Measurements from ENCODE around the gene ARF6.

DNA sequence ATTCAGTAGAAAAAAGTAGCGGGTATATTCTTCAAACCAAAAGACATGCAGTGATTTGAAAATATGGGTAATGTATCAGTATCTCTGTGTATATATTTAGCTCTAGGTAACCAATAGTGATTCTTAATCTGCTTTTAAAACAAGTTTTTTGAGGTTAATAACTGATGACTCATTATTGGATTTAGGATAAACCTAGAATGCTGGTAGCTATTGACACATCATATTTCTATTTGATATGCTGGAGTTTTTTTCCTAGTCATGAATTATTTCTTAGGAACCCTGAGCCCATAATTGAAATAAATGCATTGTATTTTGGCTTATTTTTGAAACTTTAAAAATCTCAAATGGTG lies 15.5 kb downstream of the ARF6 start:
- TF ChIP-seq, protein P1, sequence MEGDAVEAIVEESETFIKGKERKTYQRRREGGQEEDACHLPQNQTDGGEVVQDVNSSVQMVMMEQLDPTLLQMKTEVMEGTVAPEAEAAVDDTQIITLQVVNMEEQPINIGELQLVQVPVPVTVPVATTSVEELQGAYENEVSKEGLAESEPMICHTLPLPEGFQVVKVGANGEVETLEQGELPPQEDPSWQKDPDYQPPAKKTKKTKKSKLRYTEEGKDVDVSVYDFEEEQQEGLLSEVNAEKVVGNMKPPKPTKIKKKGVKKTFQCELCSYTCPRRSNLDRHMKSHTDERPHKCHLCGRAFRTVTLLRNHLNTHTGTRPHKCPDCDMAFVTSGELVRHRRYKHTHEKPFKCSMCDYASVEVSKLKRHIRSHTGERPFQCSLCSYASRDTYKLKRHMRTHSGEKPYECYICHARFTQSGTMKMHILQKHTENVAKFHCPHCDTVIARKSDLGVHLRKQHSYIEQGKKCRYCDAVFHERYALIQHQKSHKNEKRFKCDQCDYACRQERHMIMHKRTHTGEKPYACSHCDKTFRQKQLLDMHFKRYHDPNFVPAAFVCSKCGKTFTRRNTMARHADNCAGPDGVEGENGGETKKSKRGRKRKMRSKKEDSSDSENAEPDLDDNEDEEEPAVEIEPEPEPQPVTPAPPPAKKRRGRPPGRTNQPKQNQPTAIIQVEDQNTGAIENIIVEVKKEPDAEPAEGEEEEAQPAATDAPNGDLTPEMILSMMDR (IDR thresholded peaks at IDR 0.05 in 2 of 3, conservative IDR thresholded peaks at IDR 0.05 in 1 of 3; ENCODE audit: insufficient read depth in 2 of 3, low read depth in 1 of 3, low read length in 3 of 3), result no peak
- TF ChIP-seq EZH2 (IDR thresholded peaks at IDR 0.05; ENCODE audit: borderline replicate concordance, low read depth, low read length) (no peak), CBX1 (IDR thresholded peaks at IDR 0.05; ENCODE audit: low read depth) (no peak), ZNF830 (CRISPR knock-in tag; IDR thresholded peaks at IDR 0.05) (no peak)

Measured in K562 (cell line).